ENCODE results near the gene CLSTN1.
A peak's percentile ranks its signal among the peaks of the same experiment; 100 is the strongest.

CLSTN1 gene

GRCh38 chr1:9722378-9722749, 101.4 kb downstream of the CLSTN1 start:
- Histone ChIP-seq H3K4me1 (ENCODE audit: insufficient read depth, low read length) (peaks cover 29% of the 10 kb centered on the region), H3K79me2 (ENCODE audit: insufficient read depth, low read length) (peaks cover 15% of the 10 kb centered on the region), H3K4me3 (ENCODE audit: low read depth in 1 of 2, low read length in 2 of 2) (no peak overlapping the region), H3K9ac (ENCODE audit: low read depth, low read length) (no peak overlapping the region), H4K20me1 (ENCODE audit: insufficient read depth, low read length) (no peaks in the 10 kb centered on the region), H3K36me3 (ENCODE audit: insufficient read depth, low read length) (peaks cover 90% of the 10 kb centered on the region), H3K9me3 (ENCODE audit: insufficient read depth, low read length, severe bottlenecking) (no peaks in the 10 kb centered on the region), H3K27ac (ENCODE audit: low read length) (peak overlapping the region; percentile 56), H3K4me2 (ENCODE audit: insufficient read depth, low read length) (no peak overlapping the region), H2AFZ (ENCODE audit: low read depth, low read length) (no peak overlapping the region), H3K27me3 (ENCODE audit: insufficient read depth, low read length, poor library complexity) (no peaks in the 10 kb centered on the region)
- ATAC-seq (ENCODE audit: insufficient read depth, low read depth) = no peak
- no peak for DNase-seq
- no peak for TF ChIP-seq EZH2 (IDR thresholded peaks at IDR 0.05; ENCODE audit: borderline replicate concordance, low read depth, low read length, severe bottlenecking)
- no peak for TF ChIP-seq CTCF (IDR thresholded peaks at IDR 0.05; ENCODE audit: borderline replicate concordance, extremely low read depth, low read length, poor library complexity, severe bottlenecking)

- H3K36me3 ChIP-seq (ENCODE audit: insufficient read depth, low read length) = peaks cover 90% of the 10 kb centered on the region
- H3K9me3 ChIP-seq (ENCODE audit: insufficient read depth, low read length, severe bottlenecking) = no peaks in the 10 kb centered on the region
- no peak overlapping the region for H3K9ac ChIP-seq (ENCODE audit: low read depth, low read length)
- no peak overlapping the region for H2AFZ ChIP-seq (ENCODE audit: low read depth, low read length)
- peak overlapping the region; percentile 56 for H3K27ac ChIP-seq (ENCODE audit: low read length)
- peaks cover 21% of the 10 kb centered on the region for H3K79me2 ChIP-seq (ENCODE audit: insufficient read depth, low read length)
- H3K27me3 ChIP-seq (ENCODE audit: insufficient read depth, low read length, poor library complexity) = no peaks in the 10 kb centered on the region
- peaks cover 35% of the 10 kb centered on the region for H3K4me1 ChIP-seq (ENCODE audit: insufficient read depth, low read length)
- peak; percentile 73 for DNase-seq
- H3K4me3 ChIP-seq (ENCODE audit: low read depth in 1 of 2, low read length in 2 of 2) = no peak overlapping the region
- H3K4me2 ChIP-seq (ENCODE audit: insufficient read depth, low read length) = no peak overlapping the region
- no peaks in the 10 kb centered on the region for H4K20me1 ChIP-seq (ENCODE audit: insufficient read depth, low read length)
- TF ChIP-seq EZH2 (IDR thresholded peaks at IDR 0.05; ENCODE audit: borderline replicate concordance, low read depth, low read length, severe bottlenecking) (no peak), CTCF (IDR thresholded peaks at IDR 0.05; ENCODE audit: borderline replicate concordance, extremely low read depth, low read length, poor library complexity, severe bottlenecking) (peak; percentile 74)
- ATAC-seq (ENCODE audit: insufficient read depth, low read depth) = no peak
These were observed 102.0 kb downstream of the CLSTN1 start for GRCh38 chr1:9721606-9722377.

GRCh38 chr1:9720785-9721605, 102.8 kb downstream of the CLSTN1 start:
- H2AFZ ChIP-seq (ENCODE audit: low read depth, low read length) = no peak overlapping the region

More at GRCh38 chr1:9720785-9721605, 102.8 kb downstream of the CLSTN1 start:
- ATAC-seq (ENCODE audit: insufficient read depth, low read depth) = no peak
- no peak for DNase-seq
- peaks cover 91% of the 10 kb centered on the region for H3K36me3 ChIP-seq (ENCODE audit: insufficient read depth, low read length)
- no peak overlapping the region for H3K4me2 ChIP-seq (ENCODE audit: insufficient read depth, low read length)
- H3K4me1 ChIP-seq (ENCODE audit: insufficient read depth, low read length) = peaks cover 43% of the 10 kb centered on the region
- no peak overlapping the region for H3K4me3 ChIP-seq (ENCODE audit: low read depth in 1 of 2, low read length in 2 of 2)
- TF ChIP-seq EZH2 (IDR thresholded peaks at IDR 0.05; ENCODE audit: borderline replicate concordance, low read depth, low read length, severe bottlenecking) (no peak), CTCF (IDR thresholded peaks at IDR 0.05; ENCODE audit: borderline replicate concordance, extremely low read depth, low read length, poor library complexity, severe bottlenecking) (no peak)
- no peaks in the 10 kb centered on the region for H3K9me3 ChIP-seq (ENCODE audit: insufficient read depth, low read length, severe bottlenecking)
- peak overlapping the region; percentile 56 for H3K27ac ChIP-seq (ENCODE audit: low read length)
- no peaks in the 10 kb centered on the region for H3K27me3 ChIP-seq (ENCODE audit: insufficient read depth, low read length, poor library complexity)
- H3K79me2 ChIP-seq (ENCODE audit: insufficient read depth, low read length) = peaks cover 29% of the 10 kb centered on the region
- H4K20me1 ChIP-seq (ENCODE audit: insufficient read depth, low read length) = no peaks in the 10 kb centered on the region
- H3K9ac ChIP-seq (ENCODE audit: low read depth, low read length) = no peak overlapping the region
